ENCODE measurements around the gene IL12A.

Gene IL12A

GRCh38 chr3:160038862-160039562, 50.4 kb downstream of the IL12A start:
- no peak for DNase-seq

GRCh38 chr3:160040181-160040580, 51.5 kb downstream of the IL12A start:
- DNase-seq, result no peak

- no peak for DNase-seq
Measured at GRCh38 chr3:160041465-160041864, 52.8 kb downstream of the IL12A start.

- no peak for DNase-seq
Measured at GRCh38 chr3:160044121-160044520, 55.5 kb downstream of the IL12A start.

Data from NCI-H187 treated with DMSO at 0.1 percent for 48 hours (cell line).